Keratinocyte (primary cell): Measurements from ENCODE around the gene BPNT1. TPM values are rescaled to one million over a fixed set of nuclear protein-coding genes. Genes with fewer than 3 reads are reported as not detected.
"Not testable (repeated sequence)": the region's sequence is repeated elsewhere in the genome, so short reads cannot be mapped to it uniquely, and the experiment has no call there.

ENCODE experiments used
- DNase-seq: peaks from one replicate; pipeline ENCODE4 v3.0.0-alpha.2; 2011; ENCODE audit warnings: low read depth, missing footprints, low spot score
- FAIRE-seq: peaks from 2 replicates; lab custom pipeline; 2011; peaks lifted over from hg19 to GRCh38; lab: Jason Lieb, UNC
- H2AFZ ChIP-seq: 2 replicates; pipeline ENCODE4 v1.6.0; 2012; ENCODE audit warnings: low read length, control low read depth, inconsistent platforms; ENCODE audit not compliant: control insufficient read depth
- H3K27ac ChIP-seq: 2 replicates; pipeline ENCODE4 v1.5.1; 2011; ENCODE audit warnings: low read length; ENCODE audit not compliant: control insufficient read depth, insufficient read depth
- H3K27me3 ChIP-seq: 3 replicates; pipeline ENCODE4 v1.6.0; 2011; ENCODE audit warnings: low read length; ENCODE audit not compliant: control insufficient read depth, insufficient read depth; ENCODE audit errors: extremely low read depth
- H3K36me3 ChIP-seq, 2 experiments: 2 replicates in 1 of 2; 3 replicates in 1 of 2; pipeline ENCODE4 v1.5.1; 2011; ENCODE audit warnings: low read length in 2 of 2, mild to moderate bottlenecking in 1 of 2; ENCODE audit not compliant: control insufficient read depth in 2 of 2, insufficient read depth in 2 of 2; ENCODE audit errors: extremely low read depth in 1 of 2
- H3K4me1 ChIP-seq: 3 replicates; pipeline ENCODE4 v1.5.1; 2011; ENCODE audit warnings: low read length; ENCODE audit not compliant: control insufficient read depth, insufficient read depth; ENCODE audit errors: extremely low read depth
- H3K4me2 ChIP-seq: 3 replicates; pipeline ENCODE4 v1.6.0; 2011; ENCODE audit warnings: low read depth, low read length; ENCODE audit not compliant: control insufficient read depth, insufficient read depth; ENCODE audit errors: extremely low read depth
- H3K4me3 ChIP-seq, 3 experiments: fragments of 200-600 bp in 1 of 3; sonication (generic) in 1 of 3; 2 replicates in 2 of 3; 3 replicates in 1 of 3; pipeline ENCODE4 v1.5.1; 2011 to 2016; ENCODE audit warnings: low read length in 3 of 3, mild to moderate bottlenecking in 3 of 3, control low read depth in 2 of 3, inconsistent platforms in 1 of 3, low read depth in 1 of 3, mixed read lengths in 1 of 3, mixed run types in 1 of 3, moderate library complexity in 1 of 3; ENCODE audit not compliant: control insufficient read depth in 2 of 3, insufficient read depth in 2 of 3; ENCODE audit errors: extremely low read depth in 1 of 3
- H3K79me2 ChIP-seq: 2 replicates; pipeline ENCODE4 v1.6.0; 2012; ENCODE audit warnings: low read length; ENCODE audit not compliant: control insufficient read depth, insufficient read depth
- H3K9ac ChIP-seq: 3 replicates; pipeline ENCODE4 v1.6.0; 2011; ENCODE audit warnings: low read length; ENCODE audit not compliant: control insufficient read depth, insufficient read depth; ENCODE audit errors: extremely low read depth
- H3K9me1 ChIP-seq: 3 replicates; pipeline ENCODE4 v1.6.0; 2011; ENCODE audit warnings: low read length; ENCODE audit not compliant: control insufficient read depth, insufficient read depth; ENCODE audit errors: extremely low read depth
- H3K9me3 ChIP-seq: 2 replicates; pipeline ENCODE4 v1.5.1; 2012; ENCODE audit warnings: low read depth, low read length; ENCODE audit not compliant: control insufficient read depth
- H4K20me1 ChIP-seq: 3 replicates; pipeline ENCODE4 v1.6.0; 2011; ENCODE audit warnings: low read length; ENCODE audit not compliant: control insufficient read depth, insufficient read depth; ENCODE audit errors: extremely low read depth
- CTCF ChIP-seq, 3 experiments: IDR thresholded peaks in 1 of 3; conservative IDR thresholded peaks in 1 of 3; optimal IDR thresholded peaks in 1 of 3; 2 replicates in 2 of 3; 3 replicates in 1 of 3; pipeline versions ENCODE3 to v1.5.1; 2011; ENCODE audit warnings: low read length in 3 of 3, mild to moderate bottlenecking in 3 of 3, moderate library complexity in 2 of 3, control low read depth in 1 of 3, inconsistent platforms in 1 of 3; ENCODE audit not compliant: insufficient read depth in 2 of 3; ENCODE audit errors: extremely low read depth in 1 of 3
- EZH2 ChIP-seq: IDR thresholded peaks from one replicate; pipeline ENCODE4 v1.6.1; 2012; ENCODE audit warnings: inconsistent platforms, mild to moderate bottlenecking, low read length, moderate library complexity
- dilution Hi-C: fragments of 300-500 bp; cut with MboI; formaldehyde crosslinking; loops from one replicate; pipeline ENCODE4 v1.7.0; 2020; ENCODE audit warnings: low sequenced_read_pairs; ENCODE audit not compliant: extremely low pct_ligation_motif_present
- polyA plus RNA-seq, 5 experiments: library from polyadenylated mRNA; depleted of rRNA in 3 of 5; stranded (reverse) in 3 of 5; stranded (forward) in 1 of 5; unstranded in 1 of 5; fragments of >200 nt; gene quantifications; 1 replicate in 1 of 5; 2 replicates in 3 of 5; 3 replicates in 1 of 5; pipeline versions ENCODE4 v1.2.1 to v1.2.3, GENCODE V29; 2011 to 2012; ENCODE audit warnings: missing spikeins in 2 of 5, low read depth in 1 of 5, low replicate concordance in 1 of 5

Gene BPNT1
- polyA plus RNA-seq, 1 donor (not counting 4 experiments of a cell fraction or from before 2014, with no cell fraction given) = 53.7 TPM

GRCh38 chr1:220113136-220113695, 23.6 kb upstream of the BPNT1 start:
- Histone ChIP-seq H2AFZ (no peak overlapping the region), H3K9me1 (no peaks in the 10 kb centered on the region), H4K20me1 (no peaks in the 10 kb centered on the region), H3K9ac (no peak overlapping the region), H3K79me2 (no peaks in the 10 kb centered on the region), H3K27me3 (no peaks in the 10 kb centered on the region), H3K4me3 (no peak overlapping the region), H3K9me3 (no peaks in the 10 kb centered on the region), H3K36me3 (peaks cover 2 to 13% of the 10 kb centered on the region in 2 experiments), H3K4me2 (no peak overlapping the region), H3K4me1 (no peaks in the 10 kb centered on the region), H3K27ac (no peak overlapping the region)
- FAIRE-seq = no peak
- no peak for TF ChIP-seq EZH2
- peak in 2 of 3 experiments; percentile 37 to 52 for TF ChIP-seq CTCF (optimal IDR thresholded peaks at IDR 0.05 in 1 of 3, IDR thresholded peaks at IDR 0.05 in 1 of 3, conservative IDR thresholded peaks at IDR 0.05 in 1 of 3; ENCODE audit: extremely low read depth in 1 of 3, insufficient read depth in 2 of 3, low read length in 3 of 3)
- DNase-seq = no peak
- dilution Hi-C loops = no loop called here

- H3K9me3 ChIP-seq, H3K4me2 ChIP-seq, FAIRE-seq, DNase-seq, H3K27ac ChIP-seq, dilution Hi-C loops, H2AFZ ChIP-seq, H3K4me1 ChIP-seq, H3K27me3 ChIP-seq, H3K9ac ChIP-seq, H4K20me1 ChIP-seq, H3K4me3 ChIP-seq, H3K9me1 ChIP-seq, H3K79me2 ChIP-seq: not testable (repeated sequence)
- peaks cover 3 to 13% of the 10 kb centered on the region in 2 experiments for H3K36me3 ChIP-seq
Measured at GRCh38 chr1:220112600-220112999, 23.0 kb upstream of the BPNT1 start.

- DNase-seq, H3K4me3 ChIP-seq, FAIRE-seq, H3K9me1 ChIP-seq, H3K27ac ChIP-seq, H3K79me2 ChIP-seq, H3K9me3 ChIP-seq, H3K9ac ChIP-seq, H4K20me1 ChIP-seq, H3K4me2 ChIP-seq, H2AFZ ChIP-seq, dilution Hi-C loops, H3K27me3 ChIP-seq, H3K4me1 ChIP-seq: not testable (repeated sequence)
- peaks cover 9 to 18% of the 10 kb centered on the region in 2 experiments for H3K36me3 ChIP-seq
Measured at GRCh38 chr1:220110473-220110872, 20.9 kb upstream of the BPNT1 start.
